ENCODE results near the gene THSD8. TPM values are rescaled to one million over a fixed set of nuclear protein-coding genes. Genes with fewer than 3 reads are reported as not detected.

THSD8 gene
- total and polyA plus RNA-seq, 7 experiments from 2014 or later: 0.80 to 18.9 (median 2.1) TPM; not detected in 3

GRCh38 chr19:12783291-12783848, 18.5 kb upstream of the THSD8 start:
- H3K27ac Mint-ChIP-seq: peak overlapping the region in 1 of 9 donors; percentile 99
- no peak overlapping the region for H3K4me3 ChIP-seq (ENCODE audit: low read length)
- H3K36me3 Mint-ChIP-seq: no peaks in the 10 kb centered on the region
- intact Hi-C loops (cut with micrococcal nuclease): loop anchor here in 1 of 2 donors (2.0 to 5.0 kb wide), 2 partner anchors 369 to 1584 kb away; no protein-coding TSS in a partner anchor
- DNase-seq (peak in 2 of 9 donors; percentile 52 to 68), ATAC-seq (no peak)
- H3K4me1 Mint-ChIP-seq: peaks cover 12 to 38% (median 32%) of the 10 kb centered on the region in 7 donors
- H3K4me1 ChIP-seq (ENCODE audit: control insufficient read depth in 2 of 2, insufficient read depth in 2 of 2, low read length in 2 of 2): peaks cover 33 to 55% of the 10 kb centered on the region in 2 donors
- CTCF ChIA-PET: interaction anchor here (0.9 to 2.3 kb wide), 3 partner anchors 9 to 18 kb away, joined by 3 to 24 read pairs (median 17); partner anchors contain the start of gene JUNB
- peak overlapping the region; percentile 61 to 85 (median 72) for H3K4me3 Mint-ChIP-seq
- H3K36me3 ChIP-seq (ENCODE audit: control insufficient read depth in 2 of 3, insufficient read depth in 3 of 3, low read length in 3 of 3): no peaks in the 10 kb centered on the region
- H3K27ac ChIP-seq (ENCODE audit: low read depth, low read length): peak overlapping the region; percentile 98
- H3K27me3 Mint-ChIP-seq: no peaks in the 10 kb centered on the region
- no peaks in the 10 kb centered on the region for H3K27me3 ChIP-seq (ENCODE audit: control insufficient read depth in 2 of 2, insufficient read depth in 2 of 2, low read length in 2 of 2)
- H3K9me3 Mint-ChIP-seq: peaks cover 0 to 6% (median 0%) of the 10 kb centered on the region in 11 donors
- POLR2A ChIA-PET: interaction anchor here (0.8 to 12.9 kb wide), 6 partner anchors 11 to 167 kb away, joined by 3 to 621 read pairs (median 8); partner anchors contain the start of genes JUNB and RNASEH2A
- no peaks in the 10 kb centered on the region for H3K9me3 ChIP-seq (ENCODE audit: control insufficient read depth in 2 of 3, low read length in 3 of 3)

- Mint-ChIP-seq H3K4me3 (peak overlapping the region in 9 of 10 donors; percentile 61 to 85 (median 72)), H3K9me3 (peaks cover 0 to 7% (median 0%) of the 10 kb centered on the region in 11 donors), H3K36me3 (no peaks in the 10 kb centered on the region), H3K27ac (peak overlapping the region in 1 of 9 donors; percentile 99), H3K27me3 (no peaks in the 10 kb centered on the region), H3K4me1 (peaks cover 8 to 35% (median 30%) of the 10 kb centered on the region in 7 donors)
- H3K4me3 ChIP-seq (ENCODE audit: low read length): no peak overlapping the region
- CTCF ChIA-PET: interaction anchor here (2.0 kb wide), 1 partner anchor 8 kb away, joined by 24 read pairs; the partner anchor contains the start of gene JUNB
- POLR2A ChIA-PET: interaction anchor here (2.7 to 12.9 kb wide), 2 partner anchors 10 to 17 kb away, joined by 11 to 621 read pairs; partner anchors contain the start of gene JUNB
- DNase-seq (peak in 2 of 9 donors; percentile 35), ATAC-seq (no peak)
- no peaks in the 10 kb centered on the region for H3K36me3 ChIP-seq (ENCODE audit: control insufficient read depth in 2 of 3, insufficient read depth in 3 of 3, low read length in 3 of 3)
- peaks cover 38 to 51% of the 10 kb centered on the region in 2 donors for H3K4me1 ChIP-seq (ENCODE audit: control insufficient read depth in 2 of 2, insufficient read depth in 2 of 2, low read length in 2 of 2)
- H3K27ac ChIP-seq (ENCODE audit: low read depth, low read length): peak overlapping the region; percentile 98
- intact Hi-C loops (cut with micrococcal nuclease): loop anchor here in 1 of 2 donors (2.0 to 5.0 kb wide), 2 partner anchors 369 to 1583 kb away; no protein-coding TSS in a partner anchor
- H3K27me3 ChIP-seq (ENCODE audit: control insufficient read depth in 2 of 2, insufficient read depth in 2 of 2, low read length in 2 of 2): no peaks in the 10 kb centered on the region
- no peaks in the 10 kb centered on the region for H3K9me3 ChIP-seq (ENCODE audit: control insufficient read depth in 2 of 3, low read length in 3 of 3)
These were observed 17.9 kb upstream of the THSD8 start for GRCh38 chr19:12783849-12784393.

GRCh38 chr19:12784394-12784870, 17.4 kb upstream of the THSD8 start:
- peak in 7 of 9 donors; percentile 45 to 69 (median 55) for DNase-seq
- Histone ChIP-seq H3K36me3 (ENCODE audit: control insufficient read depth in 2 of 3, insufficient read depth in 3 of 3, low read length in 3 of 3) (no peaks in the 10 kb centered on the region), H3K4me1 (ENCODE audit: control insufficient read depth in 2 of 2, insufficient read depth in 2 of 2, low read length in 2 of 2) (peaks cover 42 to 53% of the 10 kb centered on the region in 2 donors), H3K4me3 (ENCODE audit: low read length) (no peak overlapping the region), H3K27ac (ENCODE audit: low read depth, low read length) (peak overlapping the region; percentile 98), H3K27me3 (ENCODE audit: control insufficient read depth in 2 of 2, insufficient read depth in 2 of 2, low read length in 2 of 2) (no peaks in the 10 kb centered on the region), H3K9me3 (ENCODE audit: control insufficient read depth in 2 of 3, low read length in 3 of 3) (no peaks in the 10 kb centered on the region)
- Mint-ChIP-seq H3K36me3 (no peaks in the 10 kb centered on the region), H3K27ac (no peak overlapping the region), H3K9me3 (peaks cover 0 to 7% (median 0%) of the 10 kb centered on the region in 11 donors), H3K27me3 (no peaks in the 10 kb centered on the region), H3K4me3 (no peak overlapping the region), H3K4me1 (peaks cover 13 to 35% (median 30%) of the 10 kb centered on the region in 7 donors)
- CTCF ChIA-PET: no interaction called here
- ATAC-seq: no peak
- POLR2A ChIA-PET: interaction anchor here (12.9 kb wide), 1 partner anchor 10 kb away, joined by 621 read pairs; the partner anchor contains the start of gene JUNB
- intact Hi-C loops (cut with micrococcal nuclease): loop anchor here in 1 of 2 donors (5.0 kb wide), 1 partner anchor 1583 kb away; no protein-coding TSS in a partner anchor

- H3K36me3 ChIP-seq (ENCODE audit: control insufficient read depth in 2 of 3, insufficient read depth in 3 of 3, low read length in 3 of 3): no peaks in the 10 kb centered on the region
- no peak overlapping the region for H3K27ac Mint-ChIP-seq
- ChIA-PET POLR2A (interaction anchor here (1.1 to 1.5 kb wide), 2 partner anchors 7 to 9 kb away, joined by 4 to 10 read pairs; no protein-coding TSS in a partner anchor), CTCF (no interaction called here)
- no peaks in the 10 kb centered on the region for H3K36me3 Mint-ChIP-seq
- no peaks in the 10 kb centered on the region for H3K27me3 ChIP-seq (ENCODE audit: control insufficient read depth in 2 of 2, insufficient read depth in 2 of 2, low read length in 2 of 2)
- H3K4me1 ChIP-seq (ENCODE audit: control insufficient read depth in 2 of 2, insufficient read depth in 2 of 2, low read length in 2 of 2): peaks cover 41 to 53% of the 10 kb centered on the region in 2 donors
- no peak overlapping the region for H3K4me3 ChIP-seq (ENCODE audit: low read length)
- H3K9me3 Mint-ChIP-seq: peaks cover 0 to 7% (median 0%) of the 10 kb centered on the region in 11 donors
- H3K27me3 Mint-ChIP-seq: no peaks in the 10 kb centered on the region
- DNase-seq: peak in 7 of 9 donors; percentile 36 to 67 (median 45)
- intact Hi-C loops (cut with micrococcal nuclease): loop anchor here in 1 of 2 donors (5.0 kb wide), 1 partner anchor 1582 kb away; no protein-coding TSS in a partner anchor
- no peaks in the 10 kb centered on the region for H3K9me3 ChIP-seq (ENCODE audit: control insufficient read depth in 2 of 3, low read length in 3 of 3)
- H3K4me3 Mint-ChIP-seq: no peak overlapping the region
- ATAC-seq: no peak
- peak overlapping the region; percentile 98 for H3K27ac ChIP-seq (ENCODE audit: low read depth, low read length)
- peaks cover 13 to 31% (median 27%) of the 10 kb centered on the region in 7 donors for H3K4me1 Mint-ChIP-seq
These were observed 16.9 kb upstream of the THSD8 start for GRCh38 chr19:12784871-12785430.

- CTCF ChIA-PET: no interaction called here
- peaks cover 44 to 56% of the 10 kb centered on the region in 2 donors for H3K4me1 ChIP-seq (ENCODE audit: control insufficient read depth in 2 of 2, insufficient read depth in 2 of 2, low read length in 2 of 2)
- intact Hi-C loops (cut with micrococcal nuclease): no loop called here
- POLR2A ChIA-PET: interaction anchor here (1.1 to 1.5 kb wide), 4 partner anchors 8 to 11 kb away, joined by 3 to 10 read pairs (median 4); no protein-coding TSS in a partner anchor
- H3K27me3 ChIP-seq (ENCODE audit: control insufficient read depth in 2 of 2, insufficient read depth in 2 of 2, low read length in 2 of 2): no peaks in the 10 kb centered on the region
- H3K9me3 ChIP-seq (ENCODE audit: control insufficient read depth in 2 of 3, low read length in 3 of 3): no peaks in the 10 kb centered on the region
- no peaks in the 10 kb centered on the region for H3K36me3 Mint-ChIP-seq
- no peak overlapping the region for H3K4me3 ChIP-seq (ENCODE audit: low read length)
- DNase-seq (no peak), ATAC-seq (no peak)
- no peak overlapping the region for H3K4me3 Mint-ChIP-seq
- H3K36me3 ChIP-seq (ENCODE audit: control insufficient read depth in 2 of 3, insufficient read depth in 3 of 3, low read length in 3 of 3): no peaks in the 10 kb centered on the region
- H3K27ac Mint-ChIP-seq: no peak overlapping the region
- peaks cover 0 to 7% (median 0%) of the 10 kb centered on the region in 11 donors for H3K9me3 Mint-ChIP-seq
- H3K27me3 Mint-ChIP-seq: no peaks in the 10 kb centered on the region
- peaks cover 14 to 32% (median 29%) of the 10 kb centered on the region in 7 donors for H3K4me1 Mint-ChIP-seq
- peak overlapping the region; percentile 98 for H3K27ac ChIP-seq (ENCODE audit: low read depth, low read length)
These were observed 16.3 kb upstream of the THSD8 start for GRCh38 chr19:12785431-12786031.

Data from naive thymus-derived CD4-positive, alpha-beta T cell (primary cell).